Measurements from ENCODE around the gene CCDC73.
"Not testable (repeated sequence)": the region's sequence is repeated elsewhere in the genome, so short reads cannot be mapped to it uniquely, and the experiment has no call there.

CCDC73 gene

DNA sequence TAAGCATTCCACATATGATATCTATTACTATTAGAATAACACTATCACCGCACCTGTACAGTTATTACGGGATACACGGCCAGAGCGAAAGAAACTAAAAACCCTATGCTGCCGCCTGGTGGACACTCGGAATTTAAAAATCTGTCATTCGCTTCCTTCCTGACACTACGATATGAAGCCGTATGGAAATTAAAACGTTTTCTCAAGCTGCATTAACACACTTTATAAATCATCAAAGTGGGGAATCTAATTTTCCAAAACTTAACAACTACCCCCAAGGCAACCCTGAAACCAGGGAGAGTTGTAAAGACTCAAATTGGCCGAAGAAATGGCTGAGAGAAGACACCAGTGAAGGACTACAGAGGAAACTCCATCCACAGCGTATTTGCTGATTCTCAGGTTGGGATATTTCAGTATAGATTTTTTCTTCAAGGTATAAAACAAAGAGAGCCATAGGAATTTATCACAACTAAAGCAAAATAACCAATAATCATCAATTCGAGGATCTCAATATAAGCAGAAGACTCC lies 1.4 kb downstream of the CCDC73 start:
- peak; percentile 28 for DNase-seq

DNA sequence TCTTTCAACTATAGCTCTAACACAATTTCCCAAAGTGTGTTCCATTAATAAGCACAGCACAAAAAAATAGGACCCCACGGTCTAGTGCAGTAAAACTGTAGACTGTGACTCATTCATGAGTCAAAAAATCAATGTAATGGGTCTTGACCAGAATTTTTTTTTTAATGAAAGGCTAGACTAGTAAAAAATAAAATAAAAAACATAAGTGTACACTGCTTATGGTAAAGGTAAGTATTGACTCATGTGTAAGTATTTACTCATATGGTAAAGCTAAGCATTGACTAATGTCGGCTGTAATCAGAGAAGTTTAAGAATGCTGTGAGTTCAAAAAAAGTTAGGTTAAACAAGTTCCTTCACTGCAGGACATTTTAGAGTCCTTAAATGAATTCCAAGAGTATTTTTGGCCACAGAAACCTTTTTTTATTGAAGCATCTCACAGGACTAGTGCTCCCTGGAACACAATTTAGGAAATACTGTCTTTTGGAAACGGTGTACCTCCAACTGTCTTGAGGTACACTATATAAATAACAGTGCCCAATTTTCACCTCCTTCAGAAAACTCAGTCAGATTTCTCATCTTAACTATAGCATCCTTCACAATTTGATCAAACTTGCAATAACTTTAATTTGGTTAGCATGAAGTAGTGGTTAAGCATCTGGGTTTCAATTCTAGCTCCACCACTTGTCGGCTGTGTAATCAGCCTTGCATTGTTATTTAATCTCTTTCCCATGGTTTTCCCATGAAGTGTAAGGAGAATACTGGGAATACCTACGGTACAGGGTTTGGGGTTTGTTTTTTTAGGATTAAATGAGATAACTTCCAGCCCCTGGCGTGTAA lies 2.1 kb downstream of the CCDC73 start:
- DNase-seq: no peak

DNA sequence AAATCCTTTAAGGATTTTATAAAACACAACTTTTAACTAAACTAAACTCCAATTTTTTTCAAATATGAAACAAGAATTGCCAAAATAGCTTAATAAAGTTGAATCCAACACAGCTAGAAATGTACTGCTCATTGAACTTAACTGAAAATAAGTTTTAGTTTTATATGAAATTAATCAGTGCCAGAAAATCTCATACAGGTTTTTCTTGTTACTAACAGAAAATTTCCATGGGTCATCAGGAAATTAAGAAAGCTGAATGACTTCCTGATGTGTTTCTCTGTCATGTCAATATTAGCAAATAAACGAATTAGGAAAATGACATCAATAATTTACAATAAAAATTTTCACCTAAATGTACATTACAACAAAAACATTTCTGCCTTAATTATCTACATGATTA lies 3.5 kb downstream of the CCDC73 start:
- DNase-seq: no peak

DNA sequence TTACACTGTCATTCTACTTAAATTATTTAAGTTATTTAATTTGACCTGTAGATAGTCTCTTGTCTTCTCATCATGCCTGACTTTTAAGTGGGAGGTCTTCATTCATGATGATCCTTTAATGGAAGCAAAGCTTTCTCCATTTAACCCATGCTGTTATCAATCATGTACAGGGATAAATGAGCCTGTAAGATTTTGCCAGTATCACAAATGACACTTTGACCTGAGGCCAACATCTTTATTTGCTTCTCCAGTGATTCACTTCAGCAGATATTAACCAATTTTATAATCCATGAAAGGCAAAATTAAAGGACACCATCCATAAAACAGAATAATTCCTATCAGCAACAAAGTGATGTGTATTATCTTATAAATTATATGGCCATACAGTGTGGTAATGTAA lies 7.7 kb downstream of the CCDC73 start:
- no peak for DNase-seq

DNA sequence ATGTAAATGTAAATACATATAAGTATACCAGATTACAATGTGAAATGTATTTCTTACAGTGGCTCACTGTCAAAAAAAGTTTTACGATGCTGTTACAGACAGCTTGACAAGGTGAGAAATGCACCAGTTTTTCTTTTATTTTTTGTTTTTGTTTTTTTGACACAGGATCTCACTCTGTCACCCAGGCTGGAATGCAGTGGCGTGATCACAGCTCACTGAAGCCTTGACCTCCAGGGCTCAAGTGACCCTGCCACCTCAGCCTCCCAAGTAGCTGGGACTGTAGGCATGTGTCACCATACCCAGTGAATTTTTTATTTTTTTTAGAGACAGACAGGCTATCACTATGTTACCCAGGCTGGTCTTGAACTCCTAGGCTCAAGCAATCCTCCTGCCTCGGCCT lies 9.2 kb downstream of the CCDC73 start:
- no peak for DNase-seq

DNA sequence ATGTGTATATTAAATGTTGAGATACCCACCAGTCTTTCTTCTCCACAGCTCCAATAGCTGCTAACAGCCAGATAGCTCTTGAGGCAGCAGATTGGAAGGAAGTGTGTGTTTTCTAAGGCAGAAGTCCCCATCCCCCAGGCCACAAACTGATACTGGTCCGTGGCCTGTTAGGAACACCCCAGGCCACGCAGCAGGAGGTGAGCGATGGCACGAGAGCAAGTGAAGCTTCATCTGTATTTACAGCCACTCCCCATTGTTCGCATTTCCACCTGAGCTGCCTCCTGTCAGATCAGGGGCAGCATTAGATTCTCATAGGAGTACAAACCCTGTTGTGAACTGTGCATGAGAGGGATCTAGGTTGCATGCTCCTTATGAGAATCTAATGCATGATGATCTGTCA lies 12.7 kb downstream of the CCDC73 start:
- DNase-seq: no peak

DNA sequence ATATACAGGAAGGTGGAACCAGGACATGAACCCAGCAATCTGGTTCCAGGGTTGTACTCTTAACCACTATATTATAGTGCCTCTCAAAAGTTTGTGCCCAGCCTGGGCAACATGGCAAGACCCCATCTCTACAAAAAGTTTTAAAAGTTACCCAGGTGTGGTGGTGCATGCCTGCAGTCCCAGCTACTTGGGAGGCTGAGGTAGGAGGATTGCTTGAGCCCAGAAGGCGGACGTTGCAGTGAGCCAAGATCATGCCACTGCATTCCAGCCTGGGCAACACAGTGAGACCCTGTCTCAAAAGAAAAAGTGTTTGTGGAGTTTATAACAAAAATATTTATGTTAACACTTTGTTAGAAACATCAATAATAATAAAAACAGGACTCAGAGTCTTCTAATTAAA lies 13.6 kb downstream of the CCDC73 start:
- not testable (repeated sequence) for DNase-seq

DNA sequence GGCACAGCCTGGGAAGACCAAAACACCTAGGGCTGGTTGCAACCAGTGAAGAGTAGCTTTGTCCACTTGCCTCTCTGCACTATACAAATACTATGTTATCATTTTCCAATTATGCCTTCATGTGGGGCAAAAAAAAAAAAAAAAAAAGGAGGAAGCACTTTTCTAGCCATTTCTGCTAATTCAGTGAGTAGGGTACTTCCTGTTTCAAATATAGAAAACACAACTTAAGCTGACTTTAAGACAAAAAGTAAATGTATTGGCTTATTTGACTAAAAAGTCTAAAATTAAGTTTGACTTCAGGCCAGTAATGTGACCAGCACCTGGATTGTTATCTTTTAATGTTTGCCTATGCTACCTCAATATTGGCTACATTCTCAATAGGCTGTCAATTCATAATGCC lies 15.3 kb downstream of the CCDC73 start:
- DNase-seq: no peak

DNA sequence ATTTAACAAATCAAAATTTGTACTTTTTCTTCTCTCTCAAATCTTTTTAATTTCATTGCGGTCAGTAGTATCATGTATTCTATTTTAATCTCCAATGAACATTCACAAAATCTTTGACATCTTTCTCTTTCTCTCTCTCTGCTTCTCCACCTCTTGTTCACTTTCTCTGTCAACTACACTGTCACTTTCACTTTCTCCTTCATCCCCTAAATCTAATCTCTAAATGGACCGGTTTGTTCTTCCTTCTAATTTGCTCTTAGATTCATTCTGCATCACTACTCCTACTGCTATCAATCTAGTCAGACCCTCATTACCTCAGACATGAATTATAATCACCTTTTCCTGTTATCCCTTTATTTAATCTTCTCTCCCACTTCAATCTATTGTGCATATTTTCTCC lies 18.6 kb downstream of the CCDC73 start:
- DNase-seq: no peak

DNA sequence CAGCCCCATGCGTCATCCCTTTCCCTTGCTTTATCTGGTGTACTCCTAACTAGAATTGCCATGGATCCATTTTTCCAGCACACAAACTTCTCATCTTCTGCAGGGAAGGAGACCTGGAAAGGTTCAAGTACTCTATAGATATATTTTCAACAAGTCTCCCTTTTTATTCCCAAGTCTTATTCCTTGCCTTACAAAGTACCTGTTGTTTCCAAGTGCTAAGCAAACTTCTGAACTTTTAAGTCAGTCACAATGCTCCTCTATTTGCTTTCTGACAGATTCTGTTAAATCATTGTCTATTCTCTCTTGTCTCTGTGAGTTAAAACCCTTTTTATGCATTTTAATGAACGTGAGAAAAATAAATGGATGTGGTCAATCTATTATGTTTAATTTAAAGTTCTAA lies 20.4 kb downstream of the CCDC73 start:
- DNase-seq: no peak

DNA sequence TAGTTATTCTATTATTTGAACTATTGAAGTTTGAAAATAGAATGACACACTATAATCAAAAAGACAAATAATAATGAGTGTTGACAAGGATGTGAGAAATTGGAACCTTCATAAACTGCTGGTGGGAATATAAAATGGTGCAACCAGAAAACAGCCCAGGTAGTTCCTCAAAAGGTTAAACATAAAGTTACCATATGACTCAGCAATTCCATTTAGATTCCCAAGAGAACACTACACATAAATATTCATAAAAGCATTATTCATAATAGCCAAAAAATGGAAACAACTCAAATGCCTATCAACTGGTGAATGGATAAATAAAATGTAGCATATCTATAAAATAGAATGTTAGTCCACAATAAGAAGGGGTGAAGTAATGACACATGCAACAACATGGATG lies 21.7 kb downstream of the CCDC73 start:
- no peak for DNase-seq

DNA sequence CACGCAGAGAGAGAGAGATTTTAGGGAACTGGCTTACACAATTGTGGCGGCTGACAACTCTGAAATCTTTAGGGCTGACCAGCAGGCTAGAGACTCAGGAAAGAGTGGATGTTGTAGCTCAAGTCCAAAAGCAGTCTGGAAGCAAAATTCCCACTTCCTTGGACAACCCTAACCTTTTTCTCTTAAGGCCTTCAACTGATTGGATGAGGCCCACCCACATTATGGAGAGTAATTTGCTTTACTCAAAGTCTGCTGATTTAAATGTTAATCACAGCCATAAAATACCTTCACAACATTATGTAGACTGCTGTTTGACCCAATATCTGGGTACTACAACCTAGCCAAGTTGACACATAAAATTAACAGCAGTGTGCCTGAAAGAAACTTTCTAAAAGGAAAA lies 32.7 kb downstream of the CCDC73 start:
- DNase-seq: not testable (repeated sequence)

DNA sequence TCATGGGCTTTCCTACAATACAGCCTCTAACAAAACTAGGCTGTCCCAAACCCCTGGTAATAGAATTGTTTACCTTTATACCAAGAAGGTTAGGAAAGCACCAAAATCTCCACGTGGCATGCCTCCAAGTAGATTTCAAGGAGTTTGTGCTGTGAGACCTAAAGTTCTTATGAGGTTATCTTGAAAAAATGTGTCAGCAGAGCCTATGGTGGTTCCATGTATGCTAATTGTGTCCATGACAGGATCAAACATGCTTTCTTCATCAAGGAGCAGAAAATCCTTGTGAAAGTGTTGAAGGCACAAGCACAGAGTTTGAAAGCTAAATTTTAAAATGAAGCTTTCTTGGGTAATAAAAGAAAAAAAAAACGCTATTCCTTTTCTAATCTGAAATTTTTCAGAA lies 36.2 kb downstream of the CCDC73 start:
- DNase-seq: no peak

DNA sequence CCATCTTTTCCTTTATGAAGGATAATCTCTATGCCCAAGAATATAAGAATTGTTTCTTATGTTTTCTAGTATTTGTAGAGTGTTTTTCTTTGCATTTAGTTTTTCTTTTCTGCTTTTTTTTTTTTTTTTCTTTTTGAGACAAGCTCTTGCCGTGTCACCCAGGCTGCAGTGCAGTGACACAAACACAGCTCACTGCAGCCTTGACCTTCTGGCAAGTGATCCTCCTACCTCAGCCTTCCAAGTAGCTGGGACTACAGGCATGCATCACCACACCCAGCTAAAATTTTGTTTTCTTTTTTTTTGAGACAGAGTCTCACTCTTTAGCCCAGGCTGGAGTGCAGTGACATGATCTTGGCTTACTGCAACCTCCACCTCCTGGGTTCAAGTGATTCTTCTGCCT lies 41.3 kb downstream of the CCDC73 start:
- not testable (repeated sequence) for DNase-seq

DNA sequence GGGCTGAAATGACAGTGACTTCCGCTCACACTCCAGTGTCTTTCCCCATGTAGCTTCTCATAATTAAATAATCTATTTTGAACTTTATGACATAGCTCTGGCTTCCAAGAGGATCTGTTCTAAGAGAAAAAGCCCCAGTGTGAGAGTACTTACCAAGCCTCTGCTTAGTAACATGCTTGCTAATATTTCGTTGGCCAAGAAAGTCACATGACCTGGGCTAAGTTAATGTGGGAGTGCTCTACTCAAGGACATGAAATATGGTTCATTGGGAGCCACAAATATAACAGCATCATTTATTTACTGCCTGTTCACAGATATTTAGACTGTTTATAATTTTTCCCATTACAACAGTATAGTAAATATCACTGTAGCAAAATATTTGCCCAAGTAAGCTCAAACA lies 42.5 kb downstream of the CCDC73 start:
- DNase-seq: no peak

DNA sequence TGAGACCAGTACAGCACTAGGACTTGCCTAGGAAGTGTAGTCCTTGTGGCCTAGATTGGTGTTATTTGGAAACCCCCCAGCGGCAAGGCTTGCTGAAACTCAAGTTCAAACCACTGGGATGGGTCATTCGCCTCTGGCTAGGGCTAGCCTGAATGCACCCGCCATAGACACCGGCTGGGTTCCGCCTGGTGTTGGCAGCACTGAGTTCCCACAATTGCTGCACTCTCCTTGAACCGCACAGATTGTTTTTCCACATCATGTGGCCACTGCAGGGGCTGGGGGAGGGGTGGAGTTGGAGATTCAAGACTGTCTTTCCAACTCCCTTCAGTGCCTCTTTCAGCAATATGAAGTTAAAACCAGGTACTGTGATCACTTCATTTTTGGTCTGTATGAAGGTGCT lies 43.1 kb downstream of the CCDC73 start:
- DNase-seq: no peak

DNA sequence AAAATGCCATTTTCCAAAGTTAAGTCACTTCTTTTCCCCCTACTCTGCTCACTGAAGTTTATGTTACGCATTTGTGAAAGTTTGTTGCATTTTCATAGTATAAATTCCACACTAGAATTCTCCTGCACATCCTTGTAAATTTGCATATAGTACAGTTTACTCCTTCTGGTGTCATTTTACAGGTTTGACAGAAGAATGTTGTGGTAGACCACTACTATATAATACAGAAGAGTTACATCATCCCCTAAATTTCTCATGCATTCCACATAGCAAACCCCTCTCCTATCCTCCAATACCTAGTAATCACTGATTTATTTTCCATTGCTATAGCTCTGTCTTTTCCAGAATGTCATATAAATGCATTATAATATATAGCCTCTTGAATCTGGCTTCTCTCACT lies 64.5 kb downstream of the CCDC73 start:
- no peak for DNase-seq

DNA sequence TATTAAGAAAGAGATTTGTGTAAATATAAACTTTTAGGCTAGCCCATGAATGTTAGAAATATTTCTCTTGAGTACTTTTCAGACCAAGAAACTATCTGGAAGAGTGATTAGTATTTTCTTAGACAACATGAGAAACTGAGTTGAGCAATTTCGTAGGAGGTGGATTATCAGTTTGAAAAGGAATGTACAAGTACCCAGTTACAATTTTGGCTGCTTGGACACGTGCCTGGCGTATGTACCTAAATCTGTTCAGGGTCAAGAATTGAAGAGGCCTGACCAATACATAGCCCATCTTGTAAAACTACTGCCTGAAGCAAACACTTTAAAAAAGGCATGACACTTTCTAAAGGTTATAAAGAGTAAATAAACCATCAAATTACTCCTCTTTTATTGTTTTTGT lies 71.1 kb downstream of the CCDC73 start:
- DNase-seq: no peak

DNA sequence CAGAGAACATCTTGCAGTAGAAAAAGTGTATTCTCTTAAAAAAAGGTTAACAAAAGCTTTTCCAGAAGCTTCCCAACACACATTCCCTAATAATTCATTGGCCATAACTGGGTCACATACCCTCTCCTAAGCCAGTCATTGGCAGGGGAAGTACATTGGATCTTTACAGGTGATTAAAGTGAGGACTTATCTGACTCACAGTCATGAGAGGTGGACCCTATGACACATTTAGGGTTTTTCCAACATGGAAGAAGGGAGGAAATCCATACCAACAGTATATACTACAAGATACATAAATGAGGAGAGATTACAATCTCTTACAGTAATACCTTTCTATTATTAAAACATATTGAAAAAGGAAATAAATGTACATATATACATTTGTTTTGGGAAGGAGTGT lies 72.2 kb downstream of the CCDC73 start:
- DNase-seq: no peak

DNA sequence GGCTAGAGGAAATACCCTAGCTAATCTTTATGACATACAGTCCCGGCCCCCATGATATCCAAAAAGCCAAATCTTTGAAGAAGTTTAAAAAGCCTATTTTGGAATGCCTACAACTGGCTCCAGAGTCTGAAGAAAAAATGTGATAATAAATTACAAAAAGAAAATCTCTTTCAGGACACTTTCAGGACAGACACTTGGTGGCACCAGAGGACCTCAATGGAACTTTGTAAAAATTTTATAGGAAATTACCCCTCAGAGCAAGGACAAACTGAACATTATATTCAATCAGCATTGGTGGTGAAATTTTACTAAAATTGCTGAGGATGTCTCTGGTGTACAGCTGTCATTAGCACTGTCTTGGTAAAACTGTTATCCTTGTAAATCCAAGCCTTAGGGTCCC lies 81.0 kb downstream of the CCDC73 start:
- DNase-seq: peak; percentile 5

DNA sequence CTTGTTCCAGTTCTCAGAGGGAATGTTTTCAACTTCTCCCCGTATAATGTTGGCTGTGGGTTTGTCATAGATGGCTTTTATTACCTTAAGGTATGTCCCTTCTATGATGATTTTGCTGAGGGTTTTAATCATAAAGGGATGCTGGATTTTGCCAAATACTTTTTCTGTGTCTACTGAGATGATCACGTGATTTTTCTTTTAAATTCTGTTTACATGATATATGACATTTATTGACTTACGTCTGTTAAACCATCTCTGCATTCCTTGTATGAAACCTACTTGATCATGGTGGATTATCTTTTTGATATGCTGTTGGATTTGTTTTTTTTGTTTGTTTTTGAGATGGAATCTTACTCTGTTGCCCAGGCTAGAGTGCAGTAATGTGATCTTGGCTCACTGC lies 85.5 kb downstream of the CCDC73 start:
- DNase-seq: not testable (repeated sequence)

DNA sequence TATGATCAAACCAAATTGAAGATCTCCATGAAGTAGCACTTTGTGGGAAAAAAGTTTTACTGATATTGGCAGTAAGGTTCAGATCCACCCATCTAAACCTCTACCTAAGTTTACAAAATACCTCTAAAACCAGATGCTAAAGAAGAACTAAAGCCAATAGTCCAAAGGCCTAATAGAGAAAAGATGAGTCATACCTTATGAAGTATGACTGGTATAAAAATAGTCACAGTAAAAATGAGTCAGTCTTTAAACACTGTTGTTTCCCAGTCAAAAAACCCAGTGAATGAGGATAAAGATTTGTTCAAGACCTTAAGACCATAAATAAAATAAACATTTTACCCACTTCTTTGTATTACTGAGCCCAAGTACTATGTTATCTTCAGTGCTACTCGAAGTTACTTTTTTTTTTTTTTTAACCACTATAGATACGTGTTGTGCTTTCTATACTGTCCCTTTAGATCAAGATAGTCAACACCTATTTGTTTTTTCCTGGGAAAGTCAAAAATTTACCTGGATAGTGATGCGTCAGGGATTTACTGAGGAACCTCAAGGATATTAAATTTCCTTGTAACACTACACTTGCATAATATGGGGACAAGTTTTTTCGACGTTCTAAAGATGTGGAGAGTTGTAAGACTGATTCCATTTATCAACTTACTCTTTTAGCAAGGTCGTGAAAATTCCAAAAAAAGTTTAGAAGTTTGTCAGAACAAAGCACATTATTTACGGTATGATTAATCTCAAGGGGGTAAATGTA lies 87.3 kb downstream of the CCDC73 start:
- peak; percentile 75 for DNase-seq

DNA sequence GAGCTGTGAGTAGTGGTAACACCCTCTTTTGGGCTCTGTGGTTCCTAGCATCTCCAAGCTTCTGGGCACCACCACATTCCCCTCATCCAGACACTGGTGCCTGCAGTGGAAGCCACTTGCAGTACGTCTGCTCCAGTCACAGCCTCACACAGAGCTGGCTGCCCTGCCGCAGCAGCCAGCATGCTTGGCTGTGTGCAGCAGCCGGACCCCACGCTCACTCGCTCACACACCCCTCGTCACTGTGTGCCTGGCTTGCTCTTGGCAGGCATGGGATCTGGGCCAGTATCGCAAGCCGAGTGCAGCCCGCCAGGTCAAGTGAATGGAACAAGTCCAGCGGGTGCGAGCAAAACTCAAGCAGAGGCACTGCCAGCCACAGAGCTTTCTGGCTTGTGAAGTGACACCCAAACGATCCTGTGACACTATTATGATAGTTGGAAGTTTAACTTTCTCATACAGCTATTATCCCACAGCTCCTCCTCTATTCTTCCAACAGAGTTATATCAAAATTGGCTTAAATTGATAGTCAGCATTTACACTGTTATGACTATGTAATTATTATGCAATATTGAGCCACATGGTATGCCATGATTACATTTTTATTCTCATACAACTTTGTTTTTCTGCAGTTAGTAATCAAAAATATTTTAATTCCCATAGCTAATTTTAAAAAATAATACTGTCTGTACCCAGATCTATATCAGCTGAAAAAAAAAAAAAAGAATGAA lies 89.0 kb downstream of the CCDC73 start:
- no peak for DNase-seq
